Prostate gland (tissue), 2 donors: ENCODE measurements around the gene SERPINC1.
"Not testable (repeated sequence)": the region's sequence is repeated elsewhere in the genome, so short reads cannot be mapped to it uniquely, and the experiment has no call there.

ENCODE experiments used
- POLR2A ChIP-seq: fragments of 450-650 bp; IDR thresholded peaks from one replicate; pipeline ENCODE4 v1.6.1; 2016; ENCODE audit warnings: antibody characterized with exemption, mild to moderate bottlenecking
- TF ChIP-seq, protein P1 (sequence below), 4 experiments: fragments of 200-600 bp in 2 of 4; fragments of 450-650 bp in 2 of 4; sonication (generic) in 2 of 4; IDR thresholded peaks; 1 replicate in 3 of 4; 2 replicates in 1 of 4; pipeline ENCODE4 v1.5.1; 2016 to 2019; ENCODE audit warnings: antibody characterized with exemption in 4 of 4, mild to moderate bottlenecking in 2 of 4, moderate library complexity in 2 of 4

DNA sequence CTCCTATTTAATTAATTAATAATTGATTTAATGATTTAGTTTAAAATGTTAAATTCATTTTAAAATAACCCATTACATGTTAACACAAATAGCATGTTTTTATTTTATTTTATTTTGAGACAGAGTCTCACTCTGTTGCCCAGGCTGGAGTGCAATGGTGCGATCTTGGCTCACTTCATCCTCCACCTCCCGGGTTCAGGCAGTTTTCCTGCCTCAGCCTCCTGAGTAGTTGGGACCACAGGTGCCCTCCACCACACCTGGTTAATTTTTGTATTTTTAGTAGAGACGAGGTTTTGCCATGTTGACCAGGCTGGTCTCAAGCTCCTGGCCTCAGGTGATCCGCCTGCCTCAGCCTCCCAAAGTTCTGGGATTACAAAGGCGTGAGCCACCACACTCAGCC is 57.6 kb downstream of the SERPINC1 start:
- TF ChIP-seq POLR2A = not testable (repeated sequence)
- TF ChIP-seq, protein P1, sequence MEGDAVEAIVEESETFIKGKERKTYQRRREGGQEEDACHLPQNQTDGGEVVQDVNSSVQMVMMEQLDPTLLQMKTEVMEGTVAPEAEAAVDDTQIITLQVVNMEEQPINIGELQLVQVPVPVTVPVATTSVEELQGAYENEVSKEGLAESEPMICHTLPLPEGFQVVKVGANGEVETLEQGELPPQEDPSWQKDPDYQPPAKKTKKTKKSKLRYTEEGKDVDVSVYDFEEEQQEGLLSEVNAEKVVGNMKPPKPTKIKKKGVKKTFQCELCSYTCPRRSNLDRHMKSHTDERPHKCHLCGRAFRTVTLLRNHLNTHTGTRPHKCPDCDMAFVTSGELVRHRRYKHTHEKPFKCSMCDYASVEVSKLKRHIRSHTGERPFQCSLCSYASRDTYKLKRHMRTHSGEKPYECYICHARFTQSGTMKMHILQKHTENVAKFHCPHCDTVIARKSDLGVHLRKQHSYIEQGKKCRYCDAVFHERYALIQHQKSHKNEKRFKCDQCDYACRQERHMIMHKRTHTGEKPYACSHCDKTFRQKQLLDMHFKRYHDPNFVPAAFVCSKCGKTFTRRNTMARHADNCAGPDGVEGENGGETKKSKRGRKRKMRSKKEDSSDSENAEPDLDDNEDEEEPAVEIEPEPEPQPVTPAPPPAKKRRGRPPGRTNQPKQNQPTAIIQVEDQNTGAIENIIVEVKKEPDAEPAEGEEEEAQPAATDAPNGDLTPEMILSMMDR (IDR thresholded peaks at IDR 0.05) = not testable (repeated sequence)
